Ammon's horn (tissue), 1 donor: ENCODE results near the gene SPINK1.
A peak's percentile ranks its signal among the peaks of the same experiment; 100 is the strongest.
"Not testable (repeated sequence)": the region's sequence is repeated elsewhere in the genome, so short reads cannot be mapped to it uniquely, and the experiment has no call there.

Experiments
- DNase-seq: peaks from one replicate; pipeline ENCODE4 v3.0.0-alpha.2; 2016; ENCODE audit warnings: low spot score

SPINK1 gene

GRCh38 chr5:147854894-147855773, 23.7 kb upstream of the SPINK1 start:
- no peak for DNase-seq

- DNase-seq: no peak
Measured at GRCh38 chr5:147854331-147854730, 22.9 kb upstream of the SPINK1 start.

- DNase-seq: no peak
Measured at GRCh38 chr5:147853372-147853987, 22.0 kb upstream of the SPINK1 start.

- DNase-seq: no peak
Measured at GRCh38 chr5:147852365-147852764, 20.9 kb upstream of the SPINK1 start.

- DNase-seq: no peak
Measured at GRCh38 chr5:147851578-147851977, 20.1 kb upstream of the SPINK1 start.

GRCh38 chr5:147849226-147849625, 17.8 kb upstream of the SPINK1 start:
- no peak for DNase-seq

- DNase-seq: no peak
Measured at GRCh38 chr5:147845618-147846017, 14.1 kb upstream of the SPINK1 start.

- no peak for DNase-seq
Measured at GRCh38 chr5:147844846-147845245, 13.4 kb upstream of the SPINK1 start.

- no peak for DNase-seq
Measured at GRCh38 chr5:147842869-147843268, 11.4 kb upstream of the SPINK1 start.

- no peak for DNase-seq
Measured at GRCh38 chr5:147836439-147836838, 5.0 kb upstream of the SPINK1 start.

GRCh38 chr5:147835386-147835798, 3.9 kb upstream of the SPINK1 start:
- no peak for DNase-seq

- DNase-seq: no peak
Measured at GRCh38 chr5:147832541-147832940, 1.1 kb upstream of the SPINK1 start.

GRCh38 chr5:147830035-147830434, 1.4 kb downstream of the SPINK1 start:
- no peak for DNase-seq

GRCh38 chr5:147827017-147827416, 4.5 kb downstream of the SPINK1 start:
- not testable (repeated sequence) for DNase-seq

- no peak for DNase-seq
Measured at GRCh38 chr5:147826361-147826760, 5.1 kb downstream of the SPINK1 start.

GRCh38 chr5:147822686-147823491, 8.6 kb downstream of the SPINK1 start:
- DNase-seq: peak; percentile 90

GRCh38 chr5:147822222-147822621, 9.2 kb downstream of the SPINK1 start:
- not testable (repeated sequence) for DNase-seq

GRCh38 chr5:147821766-147822165, 9.7 kb downstream of the SPINK1 start:
- DNase-seq: no peak

- no peak for DNase-seq
Measured at GRCh38 chr5:147819261-147819770, 12.2 kb downstream of the SPINK1 start.

- no peak for DNase-seq
Measured at GRCh38 chr5:147818290-147818689, 13.2 kb downstream of the SPINK1 start.

- DNase-seq: no peak
Measured at GRCh38 chr5:147813696-147814095, 17.8 kb downstream of the SPINK1 start.
